Left lobe of liver (tissue), 1 donor: ENCODE measurements around the gene TPM1. TPM values are rescaled to one million over a fixed set of nuclear protein-coding genes. Genes with fewer than 3 reads are reported as not detected.

ENCODE experiments used
- total RNA-seq: library from RNA; stranded (reverse); gene quantifications from one replicate; pipeline ENCODE4 v1.2.1, GENCODE V29; 2021
- donor health status: DM: no; HTN: yes; CAD: no.

Gene TPM1
- total RNA-seq, 1 donor from 2014 or later: 52.6 TPM

Other genes starting within 250 kb of the TPM1 start
- 18.8 TPM for gene LACTB, start 79.1 kb downstream of the TPM1 start, total RNA-seq
- 54.6 TPM for gene RPS27L, start 114.7 kb downstream of the TPM1 start, total RNA-seq
- 6.8 TPM for gene RAB8B, start 146.9 kb downstream of the TPM1 start, total RNA-seq
- 3.3 TPM for gene APH1B, start 234.9 kb downstream of the TPM1 start, total RNA-seq